GM12875 (cell line): ENCODE results near the gene C12orf60.
A peak's percentile ranks its signal among the peaks of the same experiment; 100 is the strongest.

Experiments
- H3K4me3 ChIP-seq: one replicate; pipeline ENCODE4 v1.5.1; 2011; ENCODE audit warnings: low read depth, low read length, control low read depth
- TF ChIP-seq, protein P1 (sequence below): IDR thresholded peaks from 2 replicates; pipeline ENCODE4 v1.5.1; 2011; ENCODE audit warnings: low read depth, mild to moderate bottlenecking, control low read depth, inconsistent platforms, low read length, moderate library complexity, borderline replicate concordance; ENCODE audit not compliant: insufficient read depth

C12orf60 gene

GRCh38 chr12:14802247-14802646, 1.2 kb upstream of the C12orf60 start:
- peak overlapping the region; percentile 99 for H3K4me3 ChIP-seq
- TF ChIP-seq, protein P1, sequence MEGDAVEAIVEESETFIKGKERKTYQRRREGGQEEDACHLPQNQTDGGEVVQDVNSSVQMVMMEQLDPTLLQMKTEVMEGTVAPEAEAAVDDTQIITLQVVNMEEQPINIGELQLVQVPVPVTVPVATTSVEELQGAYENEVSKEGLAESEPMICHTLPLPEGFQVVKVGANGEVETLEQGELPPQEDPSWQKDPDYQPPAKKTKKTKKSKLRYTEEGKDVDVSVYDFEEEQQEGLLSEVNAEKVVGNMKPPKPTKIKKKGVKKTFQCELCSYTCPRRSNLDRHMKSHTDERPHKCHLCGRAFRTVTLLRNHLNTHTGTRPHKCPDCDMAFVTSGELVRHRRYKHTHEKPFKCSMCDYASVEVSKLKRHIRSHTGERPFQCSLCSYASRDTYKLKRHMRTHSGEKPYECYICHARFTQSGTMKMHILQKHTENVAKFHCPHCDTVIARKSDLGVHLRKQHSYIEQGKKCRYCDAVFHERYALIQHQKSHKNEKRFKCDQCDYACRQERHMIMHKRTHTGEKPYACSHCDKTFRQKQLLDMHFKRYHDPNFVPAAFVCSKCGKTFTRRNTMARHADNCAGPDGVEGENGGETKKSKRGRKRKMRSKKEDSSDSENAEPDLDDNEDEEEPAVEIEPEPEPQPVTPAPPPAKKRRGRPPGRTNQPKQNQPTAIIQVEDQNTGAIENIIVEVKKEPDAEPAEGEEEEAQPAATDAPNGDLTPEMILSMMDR, result no peak

GRCh38 chr12:14802721-14803010, 804 bp upstream of the C12orf60 start:
- TF ChIP-seq, protein P1, result no peak

GRCh38 chr12:14803830-14804160, 325 bp downstream of the C12orf60 start:
- TF ChIP-seq, protein P1, result no peak
- peak overlapping the region; percentile 99 for H3K4me3 ChIP-seq

More at GRCh38 chr12:14802721-14803010, 804 bp upstream of the C12orf60 start:
- H3K4me3 ChIP-seq, result peak overlapping the region; percentile 99

DNA sequence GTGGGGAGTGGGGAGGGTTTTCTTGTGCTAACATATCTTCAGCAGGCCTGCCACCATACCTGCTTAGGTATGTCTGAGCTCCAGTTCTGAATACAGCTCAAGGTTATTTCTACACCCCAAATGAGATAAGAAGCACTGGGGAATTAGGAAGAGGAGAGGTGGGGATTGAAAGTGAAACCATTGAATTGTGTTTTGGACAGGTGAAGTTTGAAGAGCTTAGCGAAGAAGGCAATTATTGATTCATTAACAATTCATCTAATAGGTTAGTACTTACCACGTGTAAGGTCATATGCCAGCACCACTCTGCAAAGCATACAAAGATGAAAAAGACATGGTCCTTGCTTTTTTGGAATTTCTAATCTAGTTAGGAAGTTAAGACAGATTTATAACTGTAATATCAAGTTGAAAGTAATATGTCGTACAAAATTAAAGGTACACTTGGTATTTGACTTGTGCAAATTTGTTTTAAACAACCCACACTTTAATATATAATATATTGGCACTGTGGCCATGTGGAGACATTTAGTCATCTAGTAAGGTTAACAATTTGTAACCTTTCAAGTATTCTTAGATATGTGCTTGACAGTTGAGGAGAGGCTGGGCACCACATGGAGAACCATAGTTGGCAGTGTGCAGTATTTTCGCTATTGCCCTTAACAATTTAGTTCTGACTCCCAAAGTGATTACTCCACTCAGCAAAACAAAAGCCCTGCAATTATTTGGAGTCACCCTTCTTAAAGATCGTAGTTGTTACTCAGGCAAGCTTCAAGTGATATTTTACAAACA, 6.9 kb downstream of the C12orf60 start:
- no peak overlapping the region for H3K4me3 ChIP-seq
- TF ChIP-seq, protein P1, result no peak

GRCh38 chr12:14810953-14811483, 7.5 kb downstream of the C12orf60 start:
- TF ChIP-seq, protein P1, result no peak
- H3K4me3 ChIP-seq, result no peak overlapping the region

DNA sequence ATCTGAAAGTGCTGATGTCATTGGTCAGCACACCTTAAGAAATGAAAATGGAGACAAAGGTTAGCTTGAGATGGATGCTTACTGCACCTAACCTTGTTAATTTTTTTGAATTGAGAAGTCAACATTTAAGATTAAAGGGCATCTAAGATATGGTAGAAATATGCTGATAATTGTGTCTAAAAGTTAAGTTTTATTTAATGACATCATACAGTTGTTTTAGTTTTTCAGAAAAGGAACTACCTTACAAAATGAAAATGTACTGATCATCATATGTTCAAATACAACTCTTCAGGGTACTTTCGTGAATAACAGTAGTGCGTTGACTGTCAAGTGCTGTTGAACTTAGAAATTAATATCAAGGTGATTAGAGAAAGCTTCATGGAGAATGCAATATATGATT, 8.0 kb downstream of the C12orf60 start:
- H3K4me3 ChIP-seq, result no peak overlapping the region
- TF ChIP-seq, protein P1, result no peak

GRCh38 chr12:14814014-14814413, 10.5 kb downstream of the C12orf60 start, which contains the start of gene SMCO3:
SMCO3 (minus strand) TSS chr12:14814182; CDS start chr12:14806680, 7,502 bp downstream.
- H3K4me3 ChIP-seq, result no peak within 1 kb of the TSS
- TF ChIP-seq, protein P1, result no peak
